Body of pancreas (tissue), 4 donors: ENCODE data around the gene PRRT4. TPM values are rescaled to one million over a fixed set of nuclear protein-coding genes. Genes with fewer than 3 reads are reported as not detected.

ENCODE experiments used
- ATAC-seq: fragments of 150-250 bp; one replicate; pipeline ENCODE4 v1.9.1; 2016
- DNase-seq, 4 donors: peaks; one replicate each; pipeline ENCODE4 v3.0.0-alpha.2; 2019
- H3K27ac ChIP-seq, 4 donors: fragments of 200-600 bp; sonication (generic); 1 replicate in 3 of 4; 2 replicates in 1 of 4; pipeline versions ENCODE4 v1.5.1 to v1.6.1; 2016 to 2019; ENCODE audit warnings: mild to moderate bottlenecking in 1 of 4, mixed read lengths in 1 of 4, moderate library complexity in 1 of 4
- H3K27me3 ChIP-seq, 2 donors: fragments of 200-600 bp; sonication (generic); one replicate each; pipeline ENCODE4 v1.6.0; 2016; ENCODE audit warnings: mild to moderate bottlenecking in 1 of 2
- H3K36me3 ChIP-seq, 2 donors: fragments of 200-600 bp; sonication (generic); replicated peaks in 1 of 2; 2 replicates each; pipeline ENCODE4 v1.5.1; 2016; ENCODE audit warnings: low read depth in 2 of 2; ENCODE audit not compliant: insufficient read depth in 1 of 2
- H3K4me1 ChIP-seq: fragments of 200-600 bp; sonication (generic); one replicate; pipeline ENCODE4 v1.6.0; 2016
- H3K4me3 ChIP-seq, 2 donors: fragments of 200-600 bp; sonication (generic); 1 replicate in 1 of 2; 2 replicates in 1 of 2; pipeline ENCODE4 v1.5.1; 2016 to 2019
- H3K9me3 ChIP-seq, 3 donors: fragments of 200-600 bp; sonication (generic); 1 replicate in 2 of 3; 2 replicates in 1 of 3; pipeline ENCODE4 v1.5.1; 2016
- POLR2A ChIP-seq, 3 donors: fragments of 450-650 bp; IDR thresholded peaks; one replicate each; pipeline ENCODE4 v1.6.1; 2016; ENCODE audit warnings: antibody characterized with exemption in 3 of 3, mild to moderate bottlenecking in 2 of 3
- WGBS, 2 donors: methylation state at CpG; one replicate each; pipeline ENCODE4 v1.1.5; 2017; 5-methylcytosine and 5-hydroxymethylcytosine counted together
- intact Hi-C: fragments of 100-400 bp; cut with DNase I; formaldehyde crosslinking; loops from one replicate; pipeline ENCODE4 v1.15.1; 2023
- total RNA-seq, 2 donors: library from RNA; depleted of rRNA; stranded (reverse); fragments of >200 nt; gene quantifications; one replicate each; pipeline ENCODE4 v1.1.0, GENCODE V29; 2016
- TF ChIP-seq, protein P1 (sequence below), 7 experiments: fragments of 450-650 bp in 4 of 7; fragments of 200-600 bp in 3 of 7; sonication (generic) in 3 of 7; IDR thresholded peaks; one replicate each; pipeline ENCODE4 v1.5.1; 2016 to 2019; ENCODE audit warnings: antibody characterized with exemption in 7 of 7

The PRRT4 gene
- total RNA-seq, 2 donors from 2014 or later: 7.6 TPM; not detected in 1

DNA sequence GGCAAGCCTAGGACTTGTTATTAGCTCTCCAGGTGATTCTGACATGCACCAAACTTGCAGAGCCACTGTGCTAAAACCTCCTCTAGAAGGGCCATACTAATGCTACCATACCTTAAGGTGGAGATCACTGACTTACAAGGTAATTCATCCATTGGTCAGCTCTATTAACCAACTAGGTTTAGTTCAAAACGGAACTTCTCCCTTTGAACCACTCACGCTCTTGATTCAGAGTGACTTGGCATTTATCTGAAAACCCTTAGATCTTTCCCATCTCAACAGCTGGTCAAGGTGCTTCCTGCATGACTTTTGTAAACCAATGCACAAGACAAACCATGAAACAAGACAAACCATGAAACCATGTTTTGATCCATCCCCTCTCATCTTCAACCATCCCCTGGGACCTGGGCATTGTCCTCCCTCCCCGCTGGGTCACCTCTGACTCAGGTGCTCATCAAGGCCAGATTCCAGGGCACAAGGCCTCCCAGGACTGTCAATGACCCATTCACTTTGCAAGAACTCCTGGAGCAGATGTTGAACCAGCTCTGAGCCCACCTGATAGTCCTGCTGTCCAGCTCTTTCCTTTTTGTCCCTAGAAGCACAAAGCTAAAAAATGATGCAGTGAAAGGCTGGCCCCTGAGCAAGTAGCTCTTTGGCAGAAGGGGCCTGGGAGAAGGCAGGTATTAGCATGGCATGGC, 29.5 kb upstream of the PRRT4 start:
- intact Hi-C loops: no loop called here
- Histone ChIP-seq H3K4me1 (no peaks in the 10 kb centered on the region), H3K27ac (no peak overlapping the region), H3K27me3 (no peaks in the 10 kb centered on the region), H3K4me3 (no peak overlapping the region), H3K9me3 (no peaks in the 10 kb centered on the region), H3K36me3 (peaks cover 0 to 10% of the 10 kb centered on the region in 2 donors)
- ATAC-seq (no peak), DNase-seq (no peak)
- WGBS, 2 donors: 65 to 76% methylated on average over 3 of the region's 3 CpGs
- TF ChIP-seq POLR2A (IDR thresholded peaks at IDR 0.05): no peak
- TF ChIP-seq, protein P1, sequence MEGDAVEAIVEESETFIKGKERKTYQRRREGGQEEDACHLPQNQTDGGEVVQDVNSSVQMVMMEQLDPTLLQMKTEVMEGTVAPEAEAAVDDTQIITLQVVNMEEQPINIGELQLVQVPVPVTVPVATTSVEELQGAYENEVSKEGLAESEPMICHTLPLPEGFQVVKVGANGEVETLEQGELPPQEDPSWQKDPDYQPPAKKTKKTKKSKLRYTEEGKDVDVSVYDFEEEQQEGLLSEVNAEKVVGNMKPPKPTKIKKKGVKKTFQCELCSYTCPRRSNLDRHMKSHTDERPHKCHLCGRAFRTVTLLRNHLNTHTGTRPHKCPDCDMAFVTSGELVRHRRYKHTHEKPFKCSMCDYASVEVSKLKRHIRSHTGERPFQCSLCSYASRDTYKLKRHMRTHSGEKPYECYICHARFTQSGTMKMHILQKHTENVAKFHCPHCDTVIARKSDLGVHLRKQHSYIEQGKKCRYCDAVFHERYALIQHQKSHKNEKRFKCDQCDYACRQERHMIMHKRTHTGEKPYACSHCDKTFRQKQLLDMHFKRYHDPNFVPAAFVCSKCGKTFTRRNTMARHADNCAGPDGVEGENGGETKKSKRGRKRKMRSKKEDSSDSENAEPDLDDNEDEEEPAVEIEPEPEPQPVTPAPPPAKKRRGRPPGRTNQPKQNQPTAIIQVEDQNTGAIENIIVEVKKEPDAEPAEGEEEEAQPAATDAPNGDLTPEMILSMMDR (IDR thresholded peaks at IDR 0.05): no peak

DNA sequence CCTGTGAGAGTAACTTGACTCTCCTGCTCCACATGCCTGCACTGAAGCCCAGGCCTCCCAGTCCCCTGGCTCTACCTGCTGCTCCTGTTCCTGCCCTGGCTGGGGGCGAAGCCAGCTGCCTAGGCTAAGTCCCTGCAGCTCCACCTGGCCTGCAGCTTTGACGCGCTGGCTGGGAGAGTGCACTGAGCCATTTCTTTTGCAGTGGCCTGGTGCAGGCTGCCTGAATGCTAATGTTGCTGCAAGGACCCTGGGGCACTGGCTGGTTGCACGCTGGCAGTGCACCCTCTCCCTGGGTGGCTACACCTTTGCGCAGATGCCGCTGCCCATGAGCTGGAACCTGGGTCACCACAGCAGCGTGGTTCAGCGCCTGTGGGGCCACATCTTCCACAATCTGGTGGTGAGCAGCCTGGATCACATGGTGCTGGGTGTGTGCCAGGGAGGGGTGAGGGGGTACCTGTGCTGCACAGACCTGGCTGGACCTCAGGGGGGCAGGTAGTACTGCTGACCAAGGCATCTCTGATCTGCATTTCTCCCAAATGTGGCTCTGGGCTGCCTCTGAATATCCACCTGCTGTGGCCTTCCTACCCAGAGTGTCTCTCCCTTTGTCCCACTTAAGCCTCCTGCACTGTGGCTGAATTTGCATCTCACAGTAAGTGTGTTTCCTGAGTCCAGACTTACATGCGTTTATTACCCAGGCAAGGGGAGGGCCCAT, 28.3 kb upstream of the PRRT4 start:
- DNase-seq (no peak), ATAC-seq (no peak)
- TF ChIP-seq, protein P1 (IDR thresholded peaks at IDR 0.05): no peak
- no peak for TF ChIP-seq POLR2A (IDR thresholded peaks at IDR 0.05)
- Histone ChIP-seq H3K27me3 (no peaks in the 10 kb centered on the region), H3K4me3 (no peak overlapping the region), H3K27ac (no peak overlapping the region), H3K36me3 (peaks cover 0 to 5% of the 10 kb centered on the region in 2 donors), H3K4me1 (no peaks in the 10 kb centered on the region), H3K9me3 (no peaks in the 10 kb centered on the region)
- intact Hi-C loops: loop anchor here (2.0 kb wide), 1 partner anchor 39 kb away; no protein-coding TSS in a partner anchor
- 62 to 63% methylated on average over 2 to 8 of the region's 9 CpGs for WGBS, 2 donors

DNA sequence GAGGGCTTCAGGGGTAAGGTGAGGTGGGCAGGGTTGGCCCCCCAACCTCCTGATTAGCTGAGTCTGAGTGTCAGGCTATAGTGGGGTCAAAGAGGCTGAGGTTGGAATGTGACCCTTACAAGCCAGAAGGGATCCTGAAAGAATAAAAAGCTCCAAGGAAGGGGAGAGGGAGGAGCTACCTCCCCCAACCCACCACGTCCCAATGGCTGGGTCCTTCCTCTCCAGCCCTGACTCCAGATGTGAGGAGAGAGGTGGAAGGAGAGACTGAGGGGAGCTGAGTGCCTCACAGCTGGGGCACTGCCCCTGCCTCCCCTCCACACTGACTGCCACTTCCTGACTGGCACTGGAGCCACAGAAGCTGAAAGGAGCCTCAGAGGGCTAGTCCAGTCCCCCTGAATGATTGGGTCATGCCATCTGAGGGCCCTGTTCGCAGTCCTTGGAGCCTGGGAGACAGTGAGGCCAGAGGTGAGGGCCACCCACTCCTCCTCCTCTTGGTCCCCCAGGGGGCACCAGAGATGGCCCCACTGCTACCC, 27.7 kb upstream of the PRRT4 start:
- TF ChIP-seq POLR2A (IDR thresholded peaks at IDR 0.05): no peak
- TF ChIP-seq, protein P1 (IDR thresholded peaks at IDR 0.05): no peak
- H3K4me1 ChIP-seq: no peaks in the 10 kb centered on the region
- no peak for DNase-seq
- H3K9me3 ChIP-seq: no peaks in the 10 kb centered on the region
- WGBS, 2 donors: 52 to 58% methylated on average over 2 of the region's 2 CpGs
- H3K27me3 ChIP-seq: no peaks in the 10 kb centered on the region
- intact Hi-C loops: loop anchor here (2.0 kb wide), 1 partner anchor 38 kb away; no protein-coding TSS in a partner anchor
- no peak overlapping the region for H3K27ac ChIP-seq
- no peak for ATAC-seq
- peaks cover 0 to 2% of the 10 kb centered on the region in 2 donors for H3K36me3 ChIP-seq
- H3K4me3 ChIP-seq: no peak overlapping the region

DNA sequence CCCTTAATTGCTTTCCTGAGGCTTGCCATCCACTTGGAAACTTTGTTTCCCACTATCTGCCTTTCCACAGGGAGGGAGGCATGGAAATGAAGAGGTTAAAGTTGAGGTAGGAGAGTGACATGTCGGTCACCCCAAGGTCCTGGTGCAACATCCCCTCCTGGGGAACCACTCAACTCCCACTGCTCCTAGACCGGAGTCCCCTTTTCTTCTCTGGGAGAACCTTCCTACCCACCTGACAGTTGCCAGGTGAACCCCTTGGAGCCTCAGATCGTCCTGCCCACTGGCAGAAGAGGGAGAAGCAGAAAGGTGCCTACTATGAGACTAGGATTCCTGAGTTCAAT, 26.6 kb upstream of the PRRT4 start:
- no peak for TF ChIP-seq POLR2A (IDR thresholded peaks at IDR 0.05)
- TF ChIP-seq, protein P1 (IDR thresholded peaks at IDR 0.05): no peak
- intact Hi-C loops: loop anchor here (2.0 kb wide), 1 partner anchor 37 kb away; no protein-coding TSS in a partner anchor
- Histone ChIP-seq H3K36me3 (no peaks in the 10 kb centered on the region), H3K4me3 (no peak overlapping the region), H3K27me3 (no peaks in the 10 kb centered on the region), H3K9me3 (no peaks in the 10 kb centered on the region), H3K4me1 (no peaks in the 10 kb centered on the region), H3K27ac (no peak overlapping the region)
- ATAC-seq (no peak), DNase-seq (no peak)
- WGBS, 2 donors: 40 to 47% methylated on average over 3 of the region's 3 CpGs
